WTC11 (cell line): ENCODE results near the gene RIPOR3. TPM values are rescaled to one million over a fixed set of nuclear protein-coding genes. Genes with fewer than 3 reads are reported as not detected.

Experiments used
- ATAC-seq: fragments of 200-7000 bp; cut with Tn5 transposase; 2 replicates; pipeline ENCODE4 v1.10.0; 2021; ENCODE audit warnings: mild to moderate bottlenecking, moderate library complexity
- CTCF ChIA-PET: fragments of 300-600 bp; sonication (Branson Sonifier 250); formaldehyde crosslinking; loops from one replicate; lab custom pipeline; 2021; ENCODE audit warnings: antibody characterized with exemption; lab: Charles Lee
- POLR2A ChIA-PET: fragments of 350-600 bp; sonication (Branson Sonifier 250); formaldehyde crosslinking; loops from one replicate; lab custom pipeline; 2021; ENCODE audit warnings: antibody characterized with exemption; lab: Charles Lee
- DNase-seq: peaks from one replicate; pipeline ENCODE4 v3.0.0; 2021; ENCODE audit warnings: low spot score
- H3K27ac Mint-ChIP-seq: 2 replicates; pipeline ENCODE4 v1.8.0; 2021; ENCODE audit warnings: mixed read lengths
- H3K27me3 Mint-ChIP-seq: 2 replicates; pipeline ENCODE4 v1.8.0; 2021; ENCODE audit warnings: low read depth, mild to moderate bottlenecking, moderate library complexity, mixed read lengths
- H3K36me3 Mint-ChIP-seq: 2 replicates; pipeline ENCODE4 v1.8.0; 2021; ENCODE audit warnings: mixed read lengths
- H3K4me1 Mint-ChIP-seq: 2 replicates; pipeline ENCODE4 v1.8.0; 2022; ENCODE audit warnings: mixed read lengths
- H3K4me3 Mint-ChIP-seq: 2 replicates; pipeline ENCODE4 v1.8.0; 2021; ENCODE audit warnings: mild to moderate bottlenecking, moderate library complexity, mixed read lengths
- H3K9me3 Mint-ChIP-seq: 2 replicates; pipeline ENCODE4 v1.8.0; 2021; ENCODE audit warnings: mixed read lengths
- AR ChIP-seq: fragments of 250-450 bp; sonication (Bioruptor Pico); IDR thresholded peaks from 2 replicates; pipeline ENCODE4 v1.9.0; 2021; ENCODE audit warnings: mild to moderate bottlenecking
- ATF2 ChIP-seq: sonication (generic); formaldehyde crosslinking; IDR thresholded peaks from 2 replicates; pipeline ENCODE4 v1.8.1; 2022; ENCODE audit warnings: low read depth, missing genetic modification reagents, borderline replicate concordance
- ELF4 ChIP-seq: sonication (generic); formaldehyde crosslinking; IDR thresholded peaks from 2 replicates; pipeline ENCODE4 v1.8.1; 2022; ENCODE audit warnings: low read depth, mild to moderate bottlenecking, moderate library complexity, missing genetic modification reagents
- ERG ChIP-seq: fragments of 250-450 bp; sonication (Bioruptor Pico); IDR thresholded peaks from 2 replicates; pipeline ENCODE4 v1.8.0; 2021; ENCODE audit warnings: mild to moderate bottlenecking
- ESRRA ChIP-seq: sonication (generic); formaldehyde crosslinking; IDR thresholded peaks from 2 replicates; pipeline ENCODE4 v1.8.1; 2022; ENCODE audit warnings: mild to moderate bottlenecking, missing genetic modification reagents, borderline replicate concordance
- FOXJ3 ChIP-seq: sonication (generic); formaldehyde crosslinking; IDR thresholded peaks from 2 replicates; pipeline ENCODE4 v1.9.0; 2021; ENCODE audit warnings: missing genetic modification reagents, mild to moderate bottlenecking, borderline replicate concordance
- GRHL2 ChIP-seq: fragments of 250-450 bp; sonication (Bioruptor Pico); IDR thresholded peaks from 2 replicates; pipeline ENCODE4 v1.8.0; 2022; ENCODE audit warnings: mild to moderate bottlenecking, moderate library complexity; ENCODE audit not compliant: insufficient replicate concordance, severe bottlenecking
- HMGA2 ChIP-seq: fragments of 250-450 bp; sonication (Bioruptor Pico); IDR thresholded peaks from 2 replicates; pipeline ENCODE4 v1.4.0; 2021; ENCODE audit warnings: mild to moderate bottlenecking, moderate library complexity
- IRF1 ChIP-seq: sonication (generic); formaldehyde crosslinking; IDR thresholded peaks from 2 replicates; pipeline ENCODE4 v1.8.0; 2023; ENCODE audit warnings: missing genetic modification reagents
- NR3C1 ChIP-seq: sonication (generic); formaldehyde crosslinking; conservative IDR thresholded peaks from 2 replicates; pipeline ENCODE4 v1.8.1; 2023; ENCODE audit warnings: low read depth, mild to moderate bottlenecking, missing genetic modification reagents
- OVOL2 ChIP-seq: fragments of 250-450 bp; sonication (Bioruptor Pico); IDR thresholded peaks from 2 replicates; pipeline ENCODE4 v1.9.0; 2021; ENCODE audit warnings: mild to moderate bottlenecking, borderline replicate concordance
- PRRX2 ChIP-seq: fragments of 250-450 bp; sonication (Bioruptor Pico); IDR thresholded peaks from 2 replicates; pipeline ENCODE4 v1.8.0; 2021; ENCODE audit warnings: mild to moderate bottlenecking
- SOX15 ChIP-seq: fragments of 250-450 bp; sonication (Bioruptor Pico); IDR thresholded peaks from 2 replicates; pipeline ENCODE4 v1.9.0; 2021; ENCODE audit warnings: mild to moderate bottlenecking
- ZBTB43 ChIP-seq: sonication (generic); formaldehyde crosslinking; IDR thresholded peaks from 2 replicates; pipeline ENCODE4 v1.8.1; 2023; ENCODE audit warnings: mild to moderate bottlenecking, missing genetic modification reagents
- ZNF416 ChIP-seq: fragments of 250-450 bp; sonication (Bioruptor Pico); IDR thresholded peaks from 2 replicates; pipeline ENCODE4 v1.9.0; 2021; ENCODE audit warnings: mild to moderate bottlenecking, inconsistent platforms
- ZNF671 ChIP-seq: fragments of 250-450 bp; sonication (Bioruptor Pico); IDR thresholded peaks from 2 replicates; pipeline ENCODE4 v1.8.0; 2021; ENCODE audit warnings: mild to moderate bottlenecking
- total RNA-seq: library from RNA; stranded (reverse); gene quantifications from 3 replicates; pipeline ENCODE4 v1.2.3, GENCODE V29; 2021
- TF ChIP-seq, protein P1 (sequence below): sonication (generic); formaldehyde crosslinking; IDR thresholded peaks from 2 replicates; pipeline ENCODE4 v1.8.1; 2022; ENCODE audit warnings: mild to moderate bottlenecking, moderate library complexity, missing genetic modification reagents
- TF ChIP-seq, protein P2 (sequence below): sonication (generic); formaldehyde crosslinking; IDR thresholded peaks from 2 replicates; pipeline ENCODE4 v1.8.1; 2023; ENCODE audit warnings: mild to moderate bottlenecking, moderate library complexity, missing genetic modification reagents

Gene RIPOR3
- total RNA-seq, 1 experiment from 2014 or later = 6.5 TPM

DNA sequence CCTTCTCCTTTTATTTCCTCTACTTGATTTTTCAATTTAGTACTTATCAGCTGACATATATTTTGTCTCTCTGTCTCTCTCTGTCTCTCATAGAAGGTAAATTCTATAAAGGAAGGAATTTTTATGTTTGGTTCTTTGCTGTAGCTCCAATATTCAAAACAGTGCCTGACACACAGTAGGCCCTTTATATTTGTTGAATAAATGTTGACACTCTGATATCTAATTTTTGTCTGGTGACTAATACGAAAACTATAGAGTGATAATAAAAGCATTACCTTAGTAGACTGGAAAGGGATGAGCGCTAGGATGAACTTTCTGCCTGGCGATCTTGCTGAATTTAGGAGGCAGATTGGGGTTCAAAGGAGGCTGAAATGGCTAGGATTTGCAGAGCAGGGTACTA is 138.4 kb downstream of the RIPOR3 start:
- Mint-ChIP-seq H3K27me3 (no peaks in the 10 kb centered on the region), H3K36me3 (no peaks in the 10 kb centered on the region), H3K9me3 (no peaks in the 10 kb centered on the region), H3K27ac (no peak overlapping the region), H3K4me3 (no peak overlapping the region), H3K4me1 (0 out of 2 replicates have a peak, but pooled peaks cover 5% of the 10 kb centered on the region)
- CTCF ChIA-PET = interaction anchor here (1.7 kb wide), 1 partner anchor 17 kb away, joined by 5 read pairs; no protein-coding TSS in a partner anchor
- ATAC-seq (no peak), DNase-seq (no peak)
- POLR2A ChIA-PET = no interaction called here
- TF ChIP-seq, protein P1, sequence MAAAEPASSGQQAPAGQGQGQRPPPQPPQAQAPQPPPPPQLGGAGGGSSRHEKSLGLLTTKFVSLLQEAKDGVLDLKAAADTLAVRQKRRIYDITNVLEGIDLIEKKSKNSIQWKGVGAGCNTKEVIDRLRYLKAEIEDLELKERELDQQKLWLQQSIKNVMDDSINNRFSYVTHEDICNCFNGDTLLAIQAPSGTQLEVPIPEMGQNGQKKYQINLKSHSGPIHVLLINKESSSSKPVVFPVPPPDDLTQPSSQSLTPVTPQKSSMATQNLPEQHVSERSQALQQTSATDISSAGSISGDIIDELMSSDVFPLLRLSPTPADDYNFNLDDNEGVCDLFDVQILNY (CRISPR knock-in tag) = no peak
- TF ChIP-seq ZNF416 = no peak
- no peak for TF ChIP-seq ELF4 (CRISPR knock-in tag)
- TF ChIP-seq, all 79 proteins: peak for 0

DNA sequence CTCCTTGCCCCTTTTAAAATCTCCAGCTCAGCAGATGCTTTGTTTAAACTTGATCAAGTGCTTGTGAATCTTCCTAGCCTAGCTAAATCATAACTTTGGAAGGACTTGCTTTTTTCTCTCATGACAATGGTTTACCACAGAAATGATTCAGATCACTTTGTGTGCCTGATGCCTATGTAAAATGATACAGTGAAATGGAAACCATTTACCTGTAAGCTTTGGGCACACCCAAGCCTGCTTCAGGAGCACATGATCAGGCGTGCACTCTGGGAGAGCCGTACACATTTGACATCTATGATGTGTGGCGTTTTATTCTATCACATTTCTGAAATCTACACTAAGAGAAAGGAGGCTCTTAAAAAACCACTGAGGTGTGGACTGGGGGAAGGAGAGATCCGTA is 140.1 kb downstream of the RIPOR3 start:
- Mint-ChIP-seq H3K36me3 (no peaks in the 10 kb centered on the region), H3K4me1 (0 out of 2 replicates have a peak, but pooled peaks cover 5% of the 10 kb centered on the region), H3K27ac (peak overlapping the region; percentile 34; the same call in 1 of the 2 replicates), H3K27me3 (no peaks in the 10 kb centered on the region)
- ATAC-seq (no peak), DNase-seq (no peak)
- no peak for TF ChIP-seq SOX15 (CRISPR knock-in tag)
- no peak for TF ChIP-seq OVOL2 (CRISPR knock-in tag)
- TF ChIP-seq, protein P2, sequence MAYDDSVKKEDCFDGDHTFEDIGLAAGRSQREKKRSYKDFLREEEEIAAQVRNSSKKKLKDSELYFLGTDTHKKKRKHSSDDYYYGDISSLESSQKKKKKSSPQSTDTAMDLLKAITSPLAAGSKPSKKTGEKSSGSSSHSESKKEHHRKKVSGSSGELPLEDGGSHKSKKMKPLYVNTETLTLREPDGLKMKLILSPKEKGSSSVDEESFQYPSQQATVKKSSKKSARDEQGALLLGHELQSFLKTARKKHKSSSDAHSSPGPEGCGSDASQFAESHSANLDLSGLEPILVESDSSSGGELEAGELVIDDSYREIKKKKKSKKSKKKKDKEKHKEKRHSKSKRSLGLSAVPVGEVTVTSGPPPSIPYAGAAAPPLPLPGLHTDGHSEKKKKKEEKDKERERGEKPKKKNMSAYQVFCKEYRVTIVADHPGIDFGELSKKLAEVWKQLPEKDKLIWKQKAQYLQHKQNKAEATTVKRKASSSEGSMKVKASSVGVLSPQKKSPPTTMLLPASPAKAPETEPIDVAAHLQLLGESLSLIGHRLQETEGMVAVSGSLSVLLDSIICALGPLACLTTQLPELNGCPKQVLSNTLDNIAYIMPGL (CRISPR knock-in tag) = no peak
- no peak for TF ChIP-seq FOXJ3 (CRISPR knock-in tag)
- TF ChIP-seq AR = no peak
- TF ChIP-seq, all 79 proteins: peak for 0
- Mint-ChIP-seq H3K4me3 (no peak overlapping the region), H3K9me3 (no peaks in the 10 kb centered on the region)
- ChIA-PET CTCF (interaction anchor here (1.6 kb wide), 1 partner anchor 37 kb away, joined by 4 read pairs; no protein-coding TSS in a partner anchor), POLR2A (no interaction called here)

DNA sequence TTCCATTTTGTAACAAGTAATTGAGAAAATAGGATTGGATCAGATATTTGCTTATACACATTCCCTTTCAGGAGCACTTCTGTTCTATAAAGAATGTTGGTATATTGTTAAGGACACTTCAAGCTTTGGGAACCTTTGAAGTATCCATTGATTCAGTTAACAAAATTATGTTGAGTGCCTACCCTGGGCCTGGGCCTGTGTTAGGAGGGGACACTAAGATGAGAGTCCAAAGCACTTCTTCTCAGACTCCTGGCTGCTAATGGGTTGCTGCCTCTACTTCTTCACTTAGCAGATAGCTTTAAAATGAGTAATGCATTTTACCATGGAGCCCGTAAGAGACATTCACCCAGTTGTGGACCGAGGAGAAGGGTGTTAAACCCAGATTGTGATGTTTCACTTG is 140.8 kb downstream of the RIPOR3 start:
- H3K4me3 Mint-ChIP-seq = no peak overlapping the region
- no peaks in the 10 kb centered on the region for H3K9me3 Mint-ChIP-seq
- H3K4me1 Mint-ChIP-seq = 0 out of 2 replicates have a peak, but pooled peaks cover 5% of the 10 kb centered on the region
- POLR2A ChIA-PET = no interaction called here
- no peak for DNase-seq
- no peak for ATAC-seq
- no peak overlapping the region for H3K27ac Mint-ChIP-seq
- CTCF ChIA-PET = interaction anchor here (1.6 kb wide), 1 partner anchor 38 kb away, joined by 4 read pairs; no protein-coding TSS in a partner anchor
- no peaks in the 10 kb centered on the region for H3K27me3 Mint-ChIP-seq
- no peaks in the 10 kb centered on the region for H3K36me3 Mint-ChIP-seq
- no peak for TF ChIP-seq HMGA2 (CRISPR knock-in tag)

DNA sequence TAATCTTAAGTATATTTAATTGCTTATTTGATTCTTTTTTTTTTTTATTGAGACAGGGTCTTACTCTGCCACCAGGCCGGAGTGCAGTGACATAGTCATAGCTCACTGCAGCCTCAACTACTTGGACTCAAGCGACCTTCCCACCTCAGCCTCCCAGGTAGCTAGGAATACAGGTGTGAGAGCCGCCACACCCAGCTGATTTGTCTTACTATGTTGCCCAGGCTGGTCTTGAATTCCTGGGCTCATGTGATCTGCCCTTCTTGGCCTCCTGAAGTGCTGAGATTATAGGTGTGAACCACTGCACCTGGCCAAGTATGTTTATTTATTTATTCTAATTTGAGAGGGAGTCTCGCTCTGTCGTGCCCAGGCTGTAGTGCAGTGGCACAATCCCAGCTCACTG is 142.9 kb downstream of the RIPOR3 start:
- H3K4me3 Mint-ChIP-seq = no peak overlapping the region
- ChIA-PET POLR2A (no interaction called here), CTCF (interaction anchor here (0.6 to 1.2 kb wide), 3 partner anchors 9 to 27 kb away, joined by 3 to 5 read pairs (median 3); no protein-coding TSS in a partner anchor)
- DNase-seq = no peak
- no peaks in the 10 kb centered on the region for H3K9me3 Mint-ChIP-seq
- H3K27ac Mint-ChIP-seq = no peak overlapping the region
- no peak for ATAC-seq
- 0 out of 2 replicates have a peak, but pooled peaks cover 5% of the 10 kb centered on the region for H3K4me1 Mint-ChIP-seq
- no peaks in the 10 kb centered on the region for H3K36me3 Mint-ChIP-seq
- H3K27me3 Mint-ChIP-seq = no peaks in the 10 kb centered on the region
- TF ChIP-seq NR3C1 (CRISPR knock-in tag) = no peak
- no peak for TF ChIP-seq ZNF671 (CRISPR knock-in tag)
- no peak for TF ChIP-seq PRRX2 (CRISPR knock-in tag)
- TF ChIP-seq ESRRA = no peak
- no peak for TF ChIP-seq IRF1 (CRISPR knock-in tag)
- TF ChIP-seq GRHL2 (CRISPR knock-in tag) = no peak
- no peak for TF ChIP-seq ERG (CRISPR knock-in tag)
- TF ChIP-seq HMGA2 (CRISPR knock-in tag) = no peak
- no peak for TF ChIP-seq ATF2 (CRISPR knock-in tag)
- TF ChIP-seq ZBTB43 = no peak
- no peak for TF ChIP-seq ZNF416
- no peak for TF ChIP-seq SOX15 (CRISPR knock-in tag)
